Smooth muscle cell (in vitro differentiated cells): Measurements from ENCODE around the gene PKN1. TPM values are rescaled to one million over a fixed set of nuclear protein-coding genes. Genes with fewer than 3 reads are reported as not detected.
"Not testable (repeated sequence)": the region's sequence is repeated elsewhere in the genome, so short reads cannot be mapped to it uniquely, and the experiment has no call there.

Experiments
- DNase-seq: peaks from one replicate; lab custom pipeline; 2025; ENCODE audit not compliant: unreplicated experiment; lab: John Stamatoyannopoulos, UW
- H2AFZ ChIP-seq: fragments of 200-600 bp; sonication (generic); 2 replicates; pipeline ENCODE4 v1.6.0; 2016; ENCODE audit warnings: antibody characterized with exemption, low read depth, mild to moderate bottlenecking
- H3F3A ChIP-seq: fragments of 200-600 bp; sonication (generic); 2 replicates; pipeline ENCODE4 v1.6.0; 2017; ENCODE audit warnings: antibody characterized with exemption, low read depth
- H3K27ac ChIP-seq: fragments of 200-600 bp; sonication (generic); 2 replicates; pipeline ENCODE4 v1.5.1; 2016; ENCODE audit warnings: low read depth, mild to moderate bottlenecking
- H3K27me3 ChIP-seq: fragments of 200-600 bp; sonication (generic); 2 replicates; pipeline ENCODE4 v1.6.1; 2016; ENCODE audit warnings: low read depth, mild to moderate bottlenecking
- H3K36me3 ChIP-seq: fragments of 200-600 bp; sonication (generic); 2 replicates; pipeline ENCODE4 v1.5.1; 2016; ENCODE audit warnings: low read depth
- H3K4me1 ChIP-seq: fragments of 200-600 bp; sonication (generic); 2 replicates; pipeline ENCODE4 v1.5.1; 2016; ENCODE audit warnings: low read depth
- H3K4me2 ChIP-seq: fragments of 200-600 bp; sonication (generic); 2 replicates; pipeline ENCODE4 v1.6.0; 2016; ENCODE audit warnings: mild to moderate bottlenecking
- H3K4me3 ChIP-seq: fragments of 200-600 bp; sonication (generic); 2 replicates; pipeline ENCODE4 v1.5.1; 2016; ENCODE audit warnings: mild to moderate bottlenecking
- H3K79me2 ChIP-seq: fragments of 200-600 bp; sonication (generic); 2 replicates; pipeline ENCODE4 v1.6.0; 2016; ENCODE audit warnings: low read depth, mild to moderate bottlenecking
- H3K9ac ChIP-seq: fragments of 200-600 bp; sonication (generic); 2 replicates; pipeline ENCODE4 v1.6.0; 2016; ENCODE audit warnings: low read depth
- H3K9me3 ChIP-seq: fragments of 200-600 bp; sonication (generic); replicated peaks from 2 replicates; pipeline ENCODE4 v1.5.1; 2016; ENCODE audit warnings: low read depth
- H4K20me1 ChIP-seq: fragments of 200-600 bp; sonication (generic); 2 replicates; pipeline ENCODE4 v1.6.0; 2016; ENCODE audit warnings: low read depth
- WGBS: methylation state at CpG from one replicate; pipeline ENCODE4 v1.1.7; 2016; ENCODE audit warnings: low lambda C conversion rate; 5-methylcytosine and 5-hydroxymethylcytosine counted together
- polyA plus RNA-seq: library from polyadenylated mRNA; unstranded; fragments of >200 nt; fragmentation: Nextera tagmentation; extraction: Ambion mirVana; gene quantifications from 2 replicates; pipeline ENCODE4 v1.2.1, GENCODE V29; 2016
- total RNA-seq: library from RNA; depleted of rRNA; stranded (reverse); fragments of >200 nt; gene quantifications from 2 replicates; pipeline ENCODE4 v1.2.3, GENCODE V29; 2014
- TF ChIP-seq, protein P1 (sequence below): fragments of 200-600 bp; sonication (generic); IDR thresholded peaks from 2 replicates; pipeline ENCODE4 v1.5.1; 2017; ENCODE audit warnings: borderline replicate concordance, mild to moderate bottlenecking, antibody characterized with exemption; ENCODE audit not compliant: insufficient read depth, poor library complexity, severe bottlenecking

Gene PKN1
- total and polyA plus RNA-seq, 2 experiments from 2014 or later: 28.0 to 64.8 TPM

DNA sequence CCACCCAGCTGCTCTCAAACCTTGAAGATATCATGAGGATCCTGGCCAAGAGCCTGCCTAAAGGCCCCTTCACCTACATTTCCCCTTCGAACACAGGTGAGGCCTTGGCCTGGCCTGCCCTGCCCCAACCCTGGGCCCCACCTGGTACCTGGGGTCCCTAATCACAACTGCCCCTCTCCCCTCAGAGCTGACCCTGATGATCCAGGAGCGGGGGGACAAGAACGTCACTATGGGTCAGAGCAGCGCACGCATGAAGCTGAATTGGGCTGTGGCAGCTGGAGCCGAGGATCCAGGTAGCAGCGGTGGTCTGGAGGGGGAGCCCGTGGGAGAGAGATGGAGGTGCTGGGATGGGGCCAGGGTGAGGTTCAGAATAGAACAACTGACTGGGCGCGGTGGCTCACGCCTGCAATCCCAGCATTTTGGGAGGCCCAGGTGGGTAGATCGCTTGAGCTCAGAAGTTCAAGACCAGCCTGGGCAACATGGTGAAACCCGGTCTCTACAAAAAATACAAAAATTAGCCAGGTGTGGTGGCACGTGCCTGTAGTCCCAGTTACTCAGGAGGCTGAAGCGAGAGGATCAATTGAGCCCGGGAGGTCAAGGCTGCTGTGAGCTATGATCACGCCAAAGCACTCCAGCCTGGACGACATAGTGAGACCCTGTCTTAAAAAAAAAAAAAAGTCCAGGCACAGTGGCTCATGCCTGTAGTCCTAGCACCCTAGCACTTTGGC lies 31.5 kb upstream of the PKN1 start:
- H3K36me3 ChIP-seq: no peaks in the 10 kb centered on the region
- no peaks in the 10 kb centered on the region for H3K27me3 ChIP-seq
- no peak overlapping the region for H3K4me3 ChIP-seq
- no peak overlapping the region for H2AFZ ChIP-seq
- H3K4me1 ChIP-seq: no peaks in the 10 kb centered on the region
- no peaks in the 10 kb centered on the region for H4K20me1 ChIP-seq
- no peaks in the 10 kb centered on the region for H3K9me3 ChIP-seq
- no peak overlapping the region for H3K9ac ChIP-seq
- peak overlapping the region; percentile 53 for H3K27ac ChIP-seq
- no peaks in the 10 kb centered on the region for H3K79me2 ChIP-seq
- TF ChIP-seq, protein P1, sequence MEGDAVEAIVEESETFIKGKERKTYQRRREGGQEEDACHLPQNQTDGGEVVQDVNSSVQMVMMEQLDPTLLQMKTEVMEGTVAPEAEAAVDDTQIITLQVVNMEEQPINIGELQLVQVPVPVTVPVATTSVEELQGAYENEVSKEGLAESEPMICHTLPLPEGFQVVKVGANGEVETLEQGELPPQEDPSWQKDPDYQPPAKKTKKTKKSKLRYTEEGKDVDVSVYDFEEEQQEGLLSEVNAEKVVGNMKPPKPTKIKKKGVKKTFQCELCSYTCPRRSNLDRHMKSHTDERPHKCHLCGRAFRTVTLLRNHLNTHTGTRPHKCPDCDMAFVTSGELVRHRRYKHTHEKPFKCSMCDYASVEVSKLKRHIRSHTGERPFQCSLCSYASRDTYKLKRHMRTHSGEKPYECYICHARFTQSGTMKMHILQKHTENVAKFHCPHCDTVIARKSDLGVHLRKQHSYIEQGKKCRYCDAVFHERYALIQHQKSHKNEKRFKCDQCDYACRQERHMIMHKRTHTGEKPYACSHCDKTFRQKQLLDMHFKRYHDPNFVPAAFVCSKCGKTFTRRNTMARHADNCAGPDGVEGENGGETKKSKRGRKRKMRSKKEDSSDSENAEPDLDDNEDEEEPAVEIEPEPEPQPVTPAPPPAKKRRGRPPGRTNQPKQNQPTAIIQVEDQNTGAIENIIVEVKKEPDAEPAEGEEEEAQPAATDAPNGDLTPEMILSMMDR: no peak
- no peak overlapping the region for H3K4me2 ChIP-seq
- H3F3A ChIP-seq: no peaks in the 10 kb centered on the region
- WGBS: 97% methylated on average over 18 of the region's 18 CpGs
- DNase-seq: no peak

DNA sequence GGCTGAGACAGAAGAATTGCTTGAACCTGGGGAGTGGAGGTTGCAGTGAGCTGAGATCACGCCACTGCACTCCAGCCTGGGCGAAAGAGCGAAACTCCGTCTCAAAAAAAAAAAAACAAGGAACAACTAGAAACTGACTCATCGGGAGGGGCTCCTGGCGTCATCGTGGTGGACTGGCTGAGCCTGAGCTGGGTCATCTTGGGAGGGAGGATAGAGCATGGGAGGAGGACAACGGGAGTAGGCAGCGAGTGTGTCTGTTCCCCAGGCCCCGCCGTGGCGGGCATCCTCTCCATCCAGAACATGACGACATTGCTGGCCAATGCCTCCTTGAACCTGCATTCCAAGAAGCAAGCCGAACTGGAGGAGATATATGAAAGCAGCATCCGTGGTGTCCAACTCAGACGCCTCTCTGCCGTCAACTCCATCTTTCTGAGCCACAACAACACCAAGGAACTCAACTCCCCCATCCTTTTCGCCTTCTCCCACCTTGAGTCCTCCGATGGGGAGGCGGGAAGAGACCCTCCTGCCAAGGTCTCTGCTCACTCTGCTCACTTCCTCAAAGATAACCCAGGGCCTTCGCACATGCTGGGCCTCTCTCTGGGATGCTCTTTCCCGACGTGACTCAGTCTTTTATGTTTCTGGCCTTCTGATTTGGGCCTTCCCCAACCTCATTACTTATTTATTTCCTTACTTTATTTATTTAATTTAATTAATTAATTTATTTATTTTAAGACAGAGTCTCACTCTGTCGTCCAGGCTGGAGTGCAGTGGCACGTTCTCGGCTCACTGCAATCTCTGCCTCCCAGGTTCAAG lies 30.6 kb upstream of the PKN1 start:
- WGBS: 77% methylated on average over 26 of the region's 26 CpGs
- peak overlapping the region; percentile 53 for H3K27ac ChIP-seq
- no peak for DNase-seq
- no peak overlapping the region for H3K4me3 ChIP-seq
- no peaks in the 10 kb centered on the region for H3K4me1 ChIP-seq
- no peaks in the 10 kb centered on the region for H3F3A ChIP-seq
- no peak overlapping the region for H2AFZ ChIP-seq
- TF ChIP-seq, protein P1: no peak
- H3K79me2 ChIP-seq: no peaks in the 10 kb centered on the region
- H3K4me2 ChIP-seq: no peak overlapping the region
- no peaks in the 10 kb centered on the region for H3K27me3 ChIP-seq
- no peaks in the 10 kb centered on the region for H3K9me3 ChIP-seq
- H3K9ac ChIP-seq: no peak overlapping the region
- H3K36me3 ChIP-seq: no peaks in the 10 kb centered on the region
- no peaks in the 10 kb centered on the region for H4K20me1 ChIP-seq

DNA sequence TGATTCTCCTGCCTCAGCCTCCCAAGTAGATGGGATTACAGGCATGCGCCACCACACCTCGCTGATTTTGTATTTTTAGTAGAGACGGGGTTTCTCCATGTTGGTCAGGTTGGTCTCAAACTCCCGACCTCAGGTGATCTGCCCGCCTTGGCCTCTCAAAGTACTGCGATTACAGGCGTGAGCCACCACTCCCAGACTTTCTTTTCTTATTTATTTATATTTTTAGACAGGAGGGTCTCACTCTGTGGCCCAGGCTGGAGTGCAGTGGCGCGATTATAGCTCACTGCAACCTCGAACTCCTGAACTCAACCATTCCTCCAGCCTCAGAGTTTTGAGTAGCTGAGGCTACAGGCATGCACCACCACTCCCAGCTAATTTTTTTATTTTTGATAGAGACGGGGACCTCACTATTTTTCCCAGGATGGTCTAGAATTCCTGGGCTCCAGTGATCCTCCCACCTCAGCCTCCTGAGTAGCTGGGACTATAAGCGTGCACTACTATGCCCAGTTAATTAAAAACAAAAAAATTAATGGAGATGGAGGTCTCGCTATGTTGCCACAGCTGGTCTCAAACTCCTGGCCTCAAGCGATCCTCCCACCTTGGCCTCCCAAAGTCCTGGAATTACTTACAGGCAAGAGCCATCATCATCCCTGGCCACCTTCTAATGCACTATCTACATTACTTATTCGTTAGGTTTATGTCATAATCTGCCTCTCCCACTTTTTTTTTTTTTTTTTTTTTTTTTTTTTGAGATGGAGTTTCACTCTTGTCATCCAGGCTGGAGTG lies 29.8 kb upstream of the PKN1 start:
- not testable (repeated sequence) for H3K9ac ChIP-seq, H3K4me1 ChIP-seq, H3K4me2 ChIP-seq, H4K20me1 ChIP-seq, H3K79me2 ChIP-seq, H3K36me3 ChIP-seq, H3K27ac ChIP-seq, H3K9me3 ChIP-seq, DNase-seq, H3F3A ChIP-seq, H2AFZ ChIP-seq, H3K4me3 ChIP-seq, H3K27me3 ChIP-seq
- 96% methylated on average over 15 of the region's 15 CpGs for WGBS

GRCh38 chr19:14404312-14404711 lies 28.8 kb upstream of the PKN1 start:
- TF ChIP-seq, protein P1: no peak
- H3F3A ChIP-seq: no peaks in the 10 kb centered on the region
- H4K20me1 ChIP-seq: peaks cover under 1% of the 10 kb centered on the region
- H3K9ac ChIP-seq: no peak overlapping the region
- H3K4me1 ChIP-seq: no peaks in the 10 kb centered on the region
- no peak overlapping the region for H3K27ac ChIP-seq
- no peak overlapping the region for H2AFZ ChIP-seq
- no peak overlapping the region for H3K4me2 ChIP-seq
- H3K27me3 ChIP-seq: no peaks in the 10 kb centered on the region
- WGBS: 94% methylated on average over 9 of the region's 9 CpGs
- no peaks in the 10 kb centered on the region for H3K9me3 ChIP-seq
- no peaks in the 10 kb centered on the region for H3K79me2 ChIP-seq
- no peaks in the 10 kb centered on the region for H3K36me3 ChIP-seq
- no peak for DNase-seq
- H3K4me3 ChIP-seq: no peak overlapping the region
